Lung (tissue), 12 donors: ENCODE measurements around the gene ZFYVE28. TPM values are rescaled to one million over a fixed set of nuclear protein-coding genes. Genes with fewer than 3 reads are reported as not detected.

Source experiments
- ATAC-seq: fragments of 200-7000 bp; cut with Tn5 transposase; one replicate; pipeline ENCODE4 v1.9.1; 2020; ENCODE audit warnings: moderate number of reproducible peaks; ENCODE audit not compliant: insufficient read depth, low FRiP score
- DNase-seq, 3 donors: peaks; one replicate each; pipeline ENCODE4 v3.0.0-alpha.2; 2013 to 2017
- H3K27ac ChIP-seq, 2 donors: one replicate each; pipeline ENCODE4 v1.5.1; 2013; ENCODE audit warnings: mild to moderate bottlenecking in 2 of 2, moderate library complexity in 2 of 2, control low read depth in 1 of 2, inconsistent platforms in 1 of 2, low read depth in 1 of 2, low read length in 1 of 2
- H3K27me3 ChIP-seq, 3 donors: one replicate each; pipeline ENCODE4 v1.5.1; 2013; ENCODE audit warnings: low read length in 2 of 3; ENCODE audit not compliant: control insufficient read depth in 3 of 3, insufficient read depth in 3 of 3
- H3K36me3 ChIP-seq, 4 donors: one replicate each; pipeline ENCODE4 v1.5.1; 2013; ENCODE audit warnings: low read length in 4 of 4, mild to moderate bottlenecking in 1 of 4, moderate library complexity in 1 of 4; ENCODE audit not compliant: control insufficient read depth in 4 of 4, insufficient read depth in 4 of 4
- H3K4me1 ChIP-seq, 5 donors: one replicate each; pipeline ENCODE4 v1.5.1; 2013; ENCODE audit warnings: low read length in 5 of 5, mild to moderate bottlenecking in 2 of 5, moderate library complexity in 1 of 5; ENCODE audit not compliant: control insufficient read depth in 5 of 5, insufficient read depth in 5 of 5
- H3K4me3 ChIP-seq: one replicate; pipeline ENCODE4 v1.5.1; 2013; ENCODE audit warnings: mild to moderate bottlenecking, control low read depth, moderate library complexity
- H3K9ac ChIP-seq, 2 donors: one replicate each; pipeline ENCODE4 v1.5.1; 2013; ENCODE audit warnings: low read length in 2 of 2, control low read depth in 1 of 2; ENCODE audit not compliant: insufficient read depth in 1 of 2
- H3K9me3 ChIP-seq, 4 donors: one replicate each; pipeline ENCODE4 v1.5.1; 2013; ENCODE audit warnings: low read length in 3 of 4, mild to moderate bottlenecking in 1 of 4, moderate library complexity in 1 of 4; ENCODE audit not compliant: control insufficient read depth in 4 of 4, insufficient read depth in 3 of 4
- WGBS, 2 donors: extraction: QIAGEN DNeasy Blood & Tissue Kit; methylation state at CpG; one replicate each; pipeline ENCODE4 v1.1.7; 2013; 5-methylcytosine and 5-hydroxymethylcytosine counted together
- polyA plus RNA-seq, 2 donors: library from polyadenylated mRNA; stranded (reverse); fragments of 200-250 nt; gene quantifications; one replicate each; pipeline ENCODE4 v1.2.1, GENCODE V29; 2013
- total RNA-seq, 2 donors: library from RNA; depleted of rRNA in 1 of 2; stranded (reverse); fragments of >200 nt in 1 of 2; gene quantifications; one replicate each; pipeline ENCODE4 v1.2.1, GENCODE V29; 2014 to 2021
- TF ChIP-seq, protein P1 (sequence below): IDR thresholded peaks from 2 replicates; pipeline ENCODE4 v1.5.1; 2012; ENCODE audit warnings: mild to moderate bottlenecking; ENCODE audit errors: control extremely low read depth, extremely low read depth
- donor health status: control.
- donor health status: control.
- donor health status: Bipolar disorder and iron deficiency.
- donor health status: healthy.
- donor health status: DM: yes; HTN: yes; CAD: no.

The ZFYVE28 gene
- total and polyA plus RNA-seq, 4 donors, result 6.8 to 10.3 (median 7.6) TPM

DNA sequence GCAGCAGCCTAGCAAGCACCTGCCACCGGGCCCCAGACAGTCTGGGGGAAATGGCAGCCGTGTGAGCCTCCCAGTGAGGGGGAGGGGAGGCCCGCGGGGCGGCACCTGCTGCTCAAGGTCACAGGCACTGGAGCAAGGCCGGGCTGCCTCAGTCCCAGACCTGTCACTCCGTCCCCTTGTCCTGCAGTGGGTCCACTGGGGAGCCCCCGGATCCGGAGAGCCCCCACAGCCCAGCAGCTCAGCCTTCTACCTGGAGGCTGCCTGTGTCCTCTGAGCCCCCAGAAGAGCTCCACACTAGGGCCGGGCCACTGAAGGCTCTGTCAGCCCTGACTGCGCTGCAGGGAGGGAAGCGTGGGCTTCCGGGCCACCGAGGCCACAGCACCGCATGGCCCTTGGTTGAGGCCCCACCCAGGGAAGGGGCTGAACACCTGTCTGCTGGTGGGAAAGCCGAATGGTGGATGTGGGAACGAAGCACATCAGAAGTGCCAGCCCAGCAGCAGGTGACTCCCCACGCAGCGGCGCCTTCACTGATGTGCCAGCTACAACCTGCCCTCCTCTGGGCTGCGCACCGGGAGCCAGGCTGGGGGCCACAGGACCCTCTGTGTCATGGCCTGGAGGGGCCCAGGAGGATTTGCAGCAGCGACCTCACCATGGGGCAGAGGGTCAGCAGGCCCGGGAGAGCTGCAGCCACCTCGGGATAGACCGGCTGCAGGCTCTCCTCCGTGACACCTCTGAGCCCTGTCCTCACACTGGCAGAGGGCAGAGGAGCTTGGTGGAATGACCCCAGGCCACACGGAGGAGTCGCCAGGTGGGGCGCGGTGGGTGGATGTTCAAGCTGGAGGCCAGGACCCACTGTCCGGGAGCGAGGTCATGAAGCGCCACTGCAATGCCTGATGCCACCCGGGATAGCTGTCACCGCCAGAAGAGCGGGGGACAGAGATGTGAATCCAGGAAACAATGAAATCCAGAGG, 121.5 kb downstream of the ZFYVE28 start:
- Histone ChIP-seq H3K9me3 (peaks cover 0 to 1% (median 0%) of the 10 kb centered on the region in 4 donors), H3K4me3 (no peak overlapping the region), H3K9ac (no peak overlapping the region), H3K36me3 (peaks cover 0 to 3% (median 0%) of the 10 kb centered on the region in 4 donors), H3K4me1 (peaks cover 0 to 6% (median 0%) of the 10 kb centered on the region in 5 donors), H3K27me3 (no peaks in the 10 kb centered on the region), H3K27ac (no peak overlapping the region)
- 90% methylated on average over 36 to 37 of the region's 37 CpGs for WGBS, 2 donors
- ATAC-seq, result no peak
- peak in 1 of 3 donors; percentile 3 for DNase-seq
- TF ChIP-seq, protein P1, sequence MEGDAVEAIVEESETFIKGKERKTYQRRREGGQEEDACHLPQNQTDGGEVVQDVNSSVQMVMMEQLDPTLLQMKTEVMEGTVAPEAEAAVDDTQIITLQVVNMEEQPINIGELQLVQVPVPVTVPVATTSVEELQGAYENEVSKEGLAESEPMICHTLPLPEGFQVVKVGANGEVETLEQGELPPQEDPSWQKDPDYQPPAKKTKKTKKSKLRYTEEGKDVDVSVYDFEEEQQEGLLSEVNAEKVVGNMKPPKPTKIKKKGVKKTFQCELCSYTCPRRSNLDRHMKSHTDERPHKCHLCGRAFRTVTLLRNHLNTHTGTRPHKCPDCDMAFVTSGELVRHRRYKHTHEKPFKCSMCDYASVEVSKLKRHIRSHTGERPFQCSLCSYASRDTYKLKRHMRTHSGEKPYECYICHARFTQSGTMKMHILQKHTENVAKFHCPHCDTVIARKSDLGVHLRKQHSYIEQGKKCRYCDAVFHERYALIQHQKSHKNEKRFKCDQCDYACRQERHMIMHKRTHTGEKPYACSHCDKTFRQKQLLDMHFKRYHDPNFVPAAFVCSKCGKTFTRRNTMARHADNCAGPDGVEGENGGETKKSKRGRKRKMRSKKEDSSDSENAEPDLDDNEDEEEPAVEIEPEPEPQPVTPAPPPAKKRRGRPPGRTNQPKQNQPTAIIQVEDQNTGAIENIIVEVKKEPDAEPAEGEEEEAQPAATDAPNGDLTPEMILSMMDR, result no peak

DNA sequence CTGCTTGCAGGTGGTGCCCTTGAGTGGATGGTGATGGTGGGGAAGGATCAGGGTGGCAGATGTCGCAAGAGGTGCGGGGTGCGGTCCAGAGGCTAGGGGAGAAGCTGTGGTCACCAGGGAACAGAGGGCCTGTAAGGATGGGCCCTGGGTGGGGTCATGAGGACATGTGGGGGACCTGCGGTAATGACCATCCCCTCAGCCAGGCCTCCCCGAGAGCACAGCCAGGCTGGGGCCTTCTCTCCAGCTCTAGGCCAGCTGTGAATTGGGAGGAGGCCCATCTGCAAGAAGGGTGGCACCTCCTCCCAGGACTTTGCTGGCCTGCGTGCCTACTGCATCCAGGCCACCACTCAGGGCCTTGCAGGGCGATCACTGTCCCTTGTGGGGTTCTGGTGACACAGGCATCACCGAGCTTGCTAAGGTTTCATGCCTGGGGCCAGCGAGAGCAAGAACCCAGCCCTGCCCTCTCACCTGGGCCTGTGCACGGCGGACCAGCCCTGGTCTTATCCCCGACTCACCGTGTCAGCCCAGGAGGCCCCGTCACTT, 122.5 kb downstream of the ZFYVE28 start:
- no peak overlapping the region for H3K27ac ChIP-seq
- 88 to 90% methylated on average over 14 of the region's 14 CpGs for WGBS, 2 donors
- ATAC-seq, result peak; percentile 11
- H3K9me3 ChIP-seq, result peaks cover 0 to 1% (median 0%) of the 10 kb centered on the region in 4 donors
- no peak overlapping the region for H3K4me3 ChIP-seq
- DNase-seq, result no peak
- H3K36me3 ChIP-seq, result peaks cover 0 to 3% (median 0%) of the 10 kb centered on the region in 4 donors
- TF ChIP-seq, protein P1, result no peak
- H3K9ac ChIP-seq, result no peak overlapping the region
- no peaks in the 10 kb centered on the region for H3K27me3 ChIP-seq
- no peaks in the 10 kb centered on the region for H3K4me1 ChIP-seq

DNA sequence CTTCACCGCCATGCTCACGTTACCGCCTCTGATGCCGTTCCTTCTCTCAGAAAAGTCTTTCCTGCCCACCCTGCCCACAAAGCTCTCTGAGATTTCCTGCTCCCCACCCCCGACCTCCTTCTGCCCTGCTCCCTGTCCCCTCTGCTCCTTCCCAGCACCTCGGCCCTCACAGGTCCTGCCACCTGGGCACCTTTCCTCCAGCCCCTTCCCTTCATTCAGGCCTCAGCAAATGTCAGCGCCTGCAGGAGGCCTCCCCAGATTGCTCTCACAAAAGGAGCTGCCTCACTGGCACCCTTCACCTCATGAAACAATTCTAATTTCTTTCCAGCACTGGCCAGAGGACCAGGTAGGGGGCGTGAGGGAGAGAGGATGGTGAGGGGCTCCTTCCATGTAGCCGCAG, 122.9 kb downstream of the ZFYVE28 start:
- H3K9me3 ChIP-seq, result peaks cover 0 to 1% (median 0%) of the 10 kb centered on the region in 4 donors
- H3K4me1 ChIP-seq, result no peaks in the 10 kb centered on the region
- no peak for DNase-seq
- no peak for ATAC-seq
- no peak overlapping the region for H3K27ac ChIP-seq
- no peak overlapping the region for H3K9ac ChIP-seq
- H3K36me3 ChIP-seq, result peaks cover 0 to 3% (median 0%) of the 10 kb centered on the region in 4 donors
- H3K4me3 ChIP-seq, result no peak overlapping the region
- TF ChIP-seq, protein P1, result no peak
- no peaks in the 10 kb centered on the region for H3K27me3 ChIP-seq
- 58 to 76% methylated on average over 9 of the region's 9 CpGs for WGBS, 2 donors
